GM21528 (cell line): ENCODE results near the gene AATF.

Experiments
- ATAC-seq: cut with Tn5 transposase; IDR thresholded peaks from one replicate; pipeline ENCODE4 v1.9.1; 2021; ENCODE audit warnings: mild to moderate bottlenecking, moderate library complexity; ENCODE audit not compliant: unreplicated experiment, low FRiP score

The AATF gene

DNA sequence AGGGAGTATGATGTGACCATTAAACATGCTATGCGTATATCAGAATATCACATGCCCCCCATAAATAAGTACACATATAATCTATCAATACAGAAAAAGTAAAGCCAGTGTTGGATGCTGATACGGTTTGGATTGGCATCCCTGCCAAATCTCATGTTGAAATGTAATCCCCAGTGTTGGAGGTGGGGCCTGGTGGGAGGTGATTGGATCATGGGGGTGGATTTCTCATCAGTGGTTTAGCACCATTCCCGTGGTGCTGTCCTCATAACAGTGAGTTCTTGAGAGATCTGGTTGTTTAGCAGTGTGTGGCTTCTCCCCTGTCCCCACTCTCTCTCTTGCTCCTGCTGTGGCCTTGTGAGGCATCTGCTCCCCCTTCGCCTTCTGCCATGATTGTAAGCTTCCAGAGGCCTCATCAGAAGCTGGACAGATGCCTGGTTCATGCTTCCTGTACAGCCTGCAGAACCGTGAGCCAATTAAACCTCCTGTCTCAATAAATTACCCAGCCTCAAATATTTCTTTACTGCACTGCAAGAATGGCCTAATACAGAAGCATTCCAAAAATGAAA lies 88.9 kb downstream of the AATF start:
- ATAC-seq = no peak

DNA sequence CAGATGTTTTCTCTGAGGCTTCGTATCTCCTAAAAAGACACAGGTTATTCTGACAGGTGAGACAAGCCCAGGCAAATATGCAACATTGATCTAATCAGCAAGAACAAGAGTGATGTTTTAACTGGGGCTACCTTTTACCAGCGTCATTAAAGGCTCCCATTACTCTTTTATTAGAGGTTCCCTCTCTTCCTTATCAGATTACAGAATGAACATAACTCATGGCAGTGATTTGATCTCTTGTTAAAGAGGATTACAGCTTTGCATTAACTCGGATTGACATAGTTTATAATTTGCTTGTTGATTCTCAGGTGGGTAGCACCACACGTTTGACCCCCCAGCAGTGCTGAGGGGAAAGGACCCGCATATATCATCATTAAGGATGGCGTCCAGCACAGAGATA lies 90.5 kb downstream of the AATF start:
- ATAC-seq = no peak

- no peak for ATAC-seq
Measured at GRCh38 chr17:37041932-37042331, 93.2 kb downstream of the AATF start.

DNA sequence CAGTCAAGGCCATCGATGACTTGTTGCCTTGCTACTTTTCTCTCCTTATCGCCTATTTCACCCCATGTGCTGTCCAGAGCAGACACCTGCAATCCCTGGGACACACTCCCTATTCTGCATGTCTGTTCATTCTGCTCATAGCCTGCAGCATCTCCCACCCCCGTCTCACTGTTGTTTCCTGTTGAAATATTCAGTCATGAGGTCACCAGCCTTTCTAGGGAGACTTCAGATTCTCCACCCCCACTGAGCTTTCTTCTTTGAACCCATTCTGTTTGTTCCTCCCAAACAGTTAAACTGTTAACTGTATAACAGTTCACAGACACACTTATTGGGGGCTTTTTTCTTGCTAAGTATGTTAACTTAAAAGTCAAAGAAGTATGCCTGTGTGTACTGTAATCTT lies 94.4 kb downstream of the AATF start:
- no peak for ATAC-seq

DNA sequence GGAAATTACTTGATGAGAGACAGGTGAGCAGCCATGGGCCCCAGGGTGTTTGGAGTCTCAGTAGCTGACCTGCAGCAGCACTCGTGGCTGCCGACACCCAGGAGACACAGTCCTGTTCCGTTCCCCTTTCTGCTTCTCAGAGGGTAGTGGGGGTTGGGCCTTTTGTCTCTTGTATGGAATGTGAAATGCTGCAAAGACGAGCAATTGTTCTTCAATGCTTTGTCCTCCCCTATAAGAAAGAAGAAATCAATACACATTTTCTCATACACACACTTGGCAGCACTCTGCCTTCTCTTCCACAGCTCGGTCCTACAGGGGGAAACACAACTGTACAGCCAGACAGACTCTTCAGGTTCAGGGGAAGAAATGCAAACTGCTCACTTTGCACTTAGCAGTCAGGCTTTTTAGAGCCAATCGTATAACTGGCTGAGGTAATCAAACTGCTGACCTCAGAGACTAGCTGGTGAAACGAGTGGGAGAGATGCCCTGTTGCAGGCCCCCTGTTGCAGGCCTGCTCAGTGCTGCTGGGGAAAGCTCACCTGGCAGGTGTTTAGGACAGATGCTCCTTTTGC lies 96.7 kb downstream of the AATF start:
- ATAC-seq = no peak

DNA sequence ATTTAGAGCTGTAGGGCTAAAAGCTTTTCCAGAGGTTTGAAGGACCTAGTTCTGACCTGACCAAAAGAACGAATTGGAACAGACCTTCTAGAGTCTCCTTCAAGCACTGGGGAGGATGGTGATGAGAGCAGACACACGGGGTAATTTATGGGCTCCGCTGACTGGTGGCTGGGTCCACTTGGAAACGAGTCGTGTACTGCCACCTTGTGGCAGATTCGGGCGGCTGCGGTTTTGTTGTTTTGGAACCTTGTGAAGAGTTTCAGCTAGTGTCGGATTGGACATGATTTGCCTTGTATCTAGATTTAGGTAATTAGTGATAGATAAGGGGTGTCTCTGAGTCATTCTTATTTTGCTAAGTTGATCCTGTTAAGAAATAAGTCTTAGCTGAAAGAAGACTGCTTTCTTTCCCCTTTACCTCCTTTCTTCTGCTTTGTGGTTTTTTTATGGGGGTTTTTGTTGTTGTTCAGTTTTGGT lies 98.9 kb downstream of the AATF start:
- no peak for ATAC-seq

GRCh38 chr17:37048811-37049210 lies 100.1 kb downstream of the AATF start:
- ATAC-seq = no peak

- ATAC-seq = no peak
Measured at GRCh38 chr17:37050920-37051319, 102.2 kb downstream of the AATF start.

GRCh38 chr17:37051381-37051780 lies 102.6 kb downstream of the AATF start:
- ATAC-seq = no peak

GRCh38 chr17:37051833-37052232 lies 103.1 kb downstream of the AATF start:
- no peak for ATAC-seq

DNA sequence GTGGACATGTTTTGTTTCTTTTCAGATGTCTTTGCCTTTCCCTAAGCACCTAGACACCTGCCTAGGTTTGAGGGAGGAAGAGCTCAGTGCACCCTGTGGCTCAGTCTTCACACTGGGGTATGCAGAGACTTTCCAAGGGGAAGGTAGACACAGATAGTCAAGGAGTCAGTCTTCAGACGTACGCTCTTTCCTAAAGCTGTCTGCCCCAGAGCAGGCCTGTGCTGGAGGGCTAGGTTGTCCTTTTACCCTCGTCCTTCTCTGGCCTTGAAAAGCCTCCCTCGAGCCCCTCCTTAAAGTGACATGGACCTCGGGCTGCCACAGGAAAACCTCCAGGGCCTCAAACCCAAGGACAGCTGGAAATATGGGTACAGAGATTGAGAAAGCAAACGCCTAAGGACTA lies 103.7 kb downstream of the AATF start:
- no peak for ATAC-seq

DNA sequence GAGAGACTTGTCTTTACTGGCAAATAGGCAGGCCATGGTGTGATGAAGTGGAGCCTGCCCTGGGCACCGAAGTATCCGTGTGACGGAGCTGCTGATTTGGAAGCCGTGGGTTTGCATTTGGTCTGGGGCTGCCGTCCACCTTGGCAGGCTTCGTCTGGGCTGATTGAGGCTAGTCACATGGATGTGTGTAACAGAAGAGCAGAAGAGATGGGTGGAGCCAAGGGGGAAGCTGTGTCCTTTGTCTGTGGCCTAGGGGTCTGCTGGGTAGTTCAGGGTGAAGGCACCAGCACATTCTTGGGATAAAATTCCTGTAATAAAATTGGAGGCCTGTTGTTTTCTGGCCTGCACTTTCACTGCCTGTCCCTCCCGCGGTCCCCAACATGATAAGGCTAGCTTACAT lies 106.1 kb downstream of the AATF start:
- ATAC-seq = no peak

DNA sequence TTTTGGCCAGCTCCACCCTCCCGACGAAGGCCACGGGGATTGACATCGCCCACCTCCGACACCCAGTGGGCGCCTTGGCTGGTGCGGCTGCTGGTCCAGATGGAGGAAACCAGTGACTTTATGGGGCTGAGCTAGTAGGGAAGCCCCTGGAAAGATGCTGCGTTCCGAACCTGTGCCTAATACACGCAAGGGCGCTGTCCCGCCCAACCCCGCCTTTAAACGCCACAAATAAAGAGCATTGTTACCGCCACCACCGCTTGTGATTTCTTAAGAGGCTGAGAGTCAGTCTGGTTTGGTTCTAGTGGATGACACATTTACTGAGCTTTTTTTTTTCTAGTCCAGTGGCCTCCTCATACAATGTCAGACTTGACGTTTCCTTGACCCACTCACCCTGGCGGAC lies 107.9 kb downstream of the AATF start:
- ATAC-seq = no peak

DNA sequence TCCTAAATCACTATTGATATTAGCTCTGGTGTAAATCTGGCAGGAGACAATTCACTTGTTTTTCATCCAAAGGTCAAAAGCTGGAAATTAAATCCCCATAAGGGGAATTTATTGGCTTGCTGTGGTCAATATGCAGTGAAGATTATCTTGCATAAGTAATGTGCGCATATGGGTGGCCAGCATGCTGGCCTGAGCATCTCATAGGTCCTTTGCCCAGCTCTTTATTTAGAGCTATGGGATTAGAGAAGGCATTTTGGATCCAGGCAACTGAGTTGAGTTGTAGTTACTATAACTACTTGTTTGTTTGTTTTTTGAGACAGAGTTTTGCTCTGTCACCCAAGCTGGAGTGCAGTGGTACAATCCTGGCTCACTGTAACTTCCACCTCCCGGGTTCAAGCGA lies 110.7 kb downstream of the AATF start:
- ATAC-seq = no peak

- no peak for ATAC-seq
Measured at GRCh38 chr17:37060094-37060493, 111.3 kb downstream of the AATF start.

GRCh38 chr17:37060928-37061327 lies 112.2 kb downstream of the AATF start:
- no peak for ATAC-seq

DNA sequence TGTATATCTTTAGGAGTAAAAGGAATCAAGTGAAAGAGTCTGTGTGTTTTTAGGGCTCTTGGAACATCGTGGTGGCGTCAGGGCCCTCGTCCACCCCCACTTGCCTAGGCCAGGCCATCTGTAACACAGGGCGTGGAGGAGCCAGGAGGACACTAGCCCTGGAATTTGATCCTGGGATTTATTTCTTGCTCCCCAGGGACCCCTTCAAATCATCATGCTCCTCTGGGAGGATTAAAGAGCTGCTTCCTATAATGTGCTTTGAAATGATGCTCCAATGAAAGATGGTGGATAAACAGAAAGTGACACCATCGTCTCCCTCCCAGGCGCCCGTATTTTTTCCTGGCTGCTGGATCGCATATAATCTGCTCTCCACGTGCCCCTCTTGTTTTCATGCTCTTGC lies 113.3 kb downstream of the AATF start:
- no peak for ATAC-seq

DNA sequence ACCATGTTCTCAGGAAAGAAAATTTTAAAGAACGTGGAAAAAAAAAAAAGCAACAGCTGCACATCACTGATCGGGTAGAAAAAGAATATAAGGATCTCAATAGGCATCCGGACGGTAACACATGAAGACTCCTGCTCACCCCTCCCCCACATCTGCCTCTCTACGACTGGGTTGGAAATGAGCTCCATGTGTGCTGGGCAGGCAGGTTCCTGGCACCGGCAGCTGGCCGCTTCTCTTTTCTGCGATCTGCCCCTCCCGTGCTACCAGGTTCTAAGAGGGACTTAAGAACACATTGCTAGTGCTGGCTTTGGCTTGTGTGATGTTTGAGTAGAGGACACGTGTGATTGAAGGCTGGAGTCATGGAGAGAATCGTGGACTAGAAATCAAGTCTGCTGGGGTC lies 115.5 kb downstream of the AATF start:
- no peak for ATAC-seq

DNA sequence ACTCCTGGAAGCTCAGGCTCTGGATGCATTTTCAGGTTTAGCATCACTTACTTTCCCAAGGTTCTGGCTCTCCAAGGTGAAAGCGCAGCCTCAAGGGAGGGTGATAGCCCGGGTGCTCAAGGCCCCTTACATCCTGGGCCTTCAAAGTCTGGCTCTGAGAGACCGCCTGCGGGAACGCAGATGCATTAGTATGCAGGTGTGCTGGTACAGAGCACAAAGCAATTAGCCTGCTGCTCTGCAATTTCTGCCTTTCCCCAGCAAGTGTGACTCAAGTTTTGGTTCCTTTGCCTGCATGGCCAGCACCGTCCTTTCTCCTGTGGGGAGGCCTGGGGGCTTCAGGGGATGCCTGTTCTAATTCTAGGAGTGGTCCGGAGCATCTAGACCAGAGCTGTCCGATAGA lies 116.2 kb downstream of the AATF start:
- no peak for ATAC-seq

GRCh38 chr17:37065486-37066321 lies 117.0 kb downstream of the AATF start:
- ATAC-seq = no peak

- ATAC-seq = no peak
Measured at GRCh38 chr17:37066322-37067255, 117.8 kb downstream of the AATF start.
